Activated T-helper 2 cell treated with anti-CD3 and anti-CD28 coated beads, Interferon-gamma antibody, Interleukin-2, Interleukin-4, amounts not matched to agents 10 μg/mL and 5 μg/mL and 100 μg/mL, durations not matched to agents 14 hours and 24 hours and 36 hours (primary cell): ENCODE data around the gene TMEM121. TPM values are rescaled to one million over a fixed set of nuclear protein-coding genes. Genes with fewer than 3 reads are reported as not detected.

ENCODE experiments used
- total RNA-seq: library from RNA; stranded (reverse); gene quantifications from 2 replicates; pipeline ENCODE4 v1.2.3, GENCODE V29; 2022

TMEM121 gene
- total RNA-seq, 1 donor from 2014 or later = 9.6 TPM

Other genes starting within 250 kb of the TMEM121 start
- 44.0 TPM in 2 replicates for gene BRF1, start 225.6 kb upstream of the TMEM121 start, total RNA-seq
- gene PACS2, start 211.8 kb upstream of the TMEM121 start, total RNA-seq = 35.2 and 36.8 TPM in 2 replicates
- 4.7 and 5.0 TPM in 2 replicates for gene TEX22, start 128.0 kb upstream of the TMEM121 start, total RNA-seq
- gene MTA1, start 106.8 kb upstream of the TMEM121 start, total RNA-seq = 170 and 172 TPM in 2 replicates
- 0.16 and 0.55 TPM in 2 replicates for gene CRIP2, start 51.8 kb upstream of the TMEM121 start, total RNA-seq
- gene CRIP1, start 39.7 kb upstream of the TMEM121 start, total RNA-seq = 156 and 185 TPM in 2 replicates
- gene TEDC1, start 35.3 kb upstream of the TMEM121 start, total RNA-seq = 38.2 and 42.6 TPM in 2 replicates